OCI-LY3 (cell line): Measurements from ENCODE around the gene NR1D2.
"Not testable (repeated sequence)": the region's sequence is repeated elsewhere in the genome, so short reads cannot be mapped to it uniquely, and the experiment has no call there.

Experiments
- H2AFZ ChIP-seq: fragments of 200-600, 300-600 bp; shearing (Covaris generic); 2 replicates; pipeline ENCODE4 v1.6.0; 2014; ENCODE audit warnings: antibody characterized with exemption, low read depth, low read length
- H3K27ac ChIP-seq: fragments of 200-600, 300-600 bp; sonication (generic); 2 replicates; pipeline ENCODE4 v1.5.1; 2014; ENCODE audit warnings: mild to moderate bottlenecking, low read length, moderate library complexity, mixed read lengths
- H3K27me3 ChIP-seq: fragments of 200-600, 300-600 bp; sonication (generic); 2 replicates; pipeline ENCODE4 v1.6.1; 2014; ENCODE audit warnings: low read depth, low read length, mixed read lengths
- H3K36me3 ChIP-seq: fragments of 200-600, 300-600 bp; sonication (generic); replicated peaks from 2 replicates; pipeline ENCODE3; 2014; ENCODE audit warnings: low read depth, low read length, mixed read lengths
- H3K4me1 ChIP-seq: fragments of 300-600, 200-600 bp; sonication (generic); 2 replicates; pipeline ENCODE4 v1.6.1; 2014; ENCODE audit warnings: low read length, mixed read lengths
- H3K4me2 ChIP-seq: fragments of 200-600, 300-600 bp; sonication (generic); 2 replicates; pipeline ENCODE4 v1.6.1; 2014; ENCODE audit warnings: low read length, mixed read lengths
- H3K4me3 ChIP-seq: fragments of 300-600, 200-600 bp; sonication (generic); 2 replicates; pipeline ENCODE4 v1.5.1; 2014; ENCODE audit warnings: antibody characterized with exemption, mild to moderate bottlenecking, low read length, moderate library complexity
- H3K79me2 ChIP-seq: fragments of 300-600, 200-600 bp; shearing (Covaris generic); 2 replicates; pipeline ENCODE4 v1.6.1; 2014; ENCODE audit warnings: mild to moderate bottlenecking, low read length, mixed read lengths
- H3K9ac ChIP-seq: fragments of 300-600, 200-600 bp; shearing (Covaris generic); 2 replicates; pipeline ENCODE4 v1.6.0; 2014; ENCODE audit warnings: mild to moderate bottlenecking, low read length, moderate library complexity
- H3K9me3 ChIP-seq: fragments of 200-600, 300-600 bp; shearing (Covaris generic); 2 replicates; pipeline ENCODE4 v1.6.1; 2014; ENCODE audit warnings: low read length, mixed read lengths; ENCODE audit not compliant: insufficient read depth
- H4K20me1 ChIP-seq: fragments of 200-600, 300-600 bp; sonication (generic); 2 replicates; pipeline ENCODE4 v1.6.1; 2016; ENCODE audit warnings: low read length, mixed read lengths; ENCODE audit not compliant: insufficient read depth
- CTCF ChIP-seq: fragments of 200-600, 300-600 bp; sonication (generic); IDR thresholded peaks from 2 replicates; pipeline ENCODE4 v1.5.1; 2014; ENCODE audit warnings: antibody characterized with exemption, low read length, low read depth
- EZH2phosphoT487 ChIP-seq: fragments of 200-600 bp; shearing (Covaris generic); IDR thresholded peaks from 2 replicates; pipeline ENCODE4 v1.6.1; 2018; ENCODE audit warnings: antibody characterized with exemption, mixed run types, low read depth

NR1D2 gene

GRCh38 chr3:24019585-24019984, 74.5 kb downstream of the NR1D2 start:
- Histone ChIP-seq H3K27ac (no peak overlapping the region), H3K36me3 (no peaks in the 10 kb centered on the region), H3K9ac (no peak overlapping the region), H3K4me1 (no peaks in the 10 kb centered on the region), H3K4me3 (no peak overlapping the region), H3K27me3 (0 out of 2 replicates have a peak, but pooled peaks cover 2% of the 10 kb centered on the region), H3K79me2 (no peaks in the 10 kb centered on the region), H3K4me2 (no peak overlapping the region), H3K9me3 (no peaks in the 10 kb centered on the region), H4K20me1 (no peaks in the 10 kb centered on the region), H2AFZ (no peak overlapping the region)
- TF ChIP-seq EZH2phosphoT487 (no peak), CTCF (no peak)

- Histone ChIP-seq H3K9ac (no peak overlapping the region), H3K27me3 (0 out of 2 replicates have a peak, but pooled peaks cover 2% of the 10 kb centered on the region), H3K9me3 (no peaks in the 10 kb centered on the region), H3K36me3 (no peaks in the 10 kb centered on the region), H2AFZ (no peak overlapping the region), H3K27ac (no peak overlapping the region), H3K4me2 (no peak overlapping the region), H4K20me1 (no peaks in the 10 kb centered on the region), H3K79me2 (no peaks in the 10 kb centered on the region), H3K4me3 (no peak overlapping the region), H3K4me1 (no peaks in the 10 kb centered on the region)
- TF ChIP-seq CTCF (no peak), EZH2phosphoT487 (no peak)
Measured at GRCh38 chr3:24020036-24020691, 75.1 kb downstream of the NR1D2 start.

GRCh38 chr3:24023197-24023596, 78.1 kb downstream of the NR1D2 start:
- TF ChIP-seq CTCF = no peak
- TF ChIP-seq EZH2phosphoT487 = no peak
- Histone ChIP-seq H3K36me3 (no peaks in the 10 kb centered on the region), H3K27me3 (0 out of 2 replicates have a peak, but pooled peaks cover 2% of the 10 kb centered on the region), H3K27ac (no peak overlapping the region), H3K9ac (no peak overlapping the region), H3K4me2 (no peak overlapping the region), H3K9me3 (no peaks in the 10 kb centered on the region), H2AFZ (no peak overlapping the region), H3K4me1 (no peaks in the 10 kb centered on the region), H3K4me3 (no peak overlapping the region), H4K20me1 (no peaks in the 10 kb centered on the region), H3K79me2 (no peaks in the 10 kb centered on the region)

- H2AFZ ChIP-seq = no peak overlapping the region
- H3K27ac ChIP-seq = no peak overlapping the region
- H3K4me1 ChIP-seq = no peaks in the 10 kb centered on the region
- H3K4me3 ChIP-seq = no peak overlapping the region
- TF ChIP-seq EZH2phosphoT487 = no peak
- no peak for TF ChIP-seq CTCF
- no peak overlapping the region for H3K4me2 ChIP-seq
- no peaks in the 10 kb centered on the region for H3K36me3 ChIP-seq
- H3K79me2 ChIP-seq = no peaks in the 10 kb centered on the region
- 0 out of 2 replicates have a peak, but pooled peaks cover 2% of the 10 kb centered on the region for H3K27me3 ChIP-seq
- no peaks in the 10 kb centered on the region for H4K20me1 ChIP-seq
- no peaks in the 10 kb centered on the region for H3K9me3 ChIP-seq
- H3K9ac ChIP-seq = no peak overlapping the region
Measured at GRCh38 chr3:24025805-24026204, 80.7 kb downstream of the NR1D2 start.

- H3K79me2 ChIP-seq, H3K27me3 ChIP-seq, H3K9ac ChIP-seq, H3K4me1 ChIP-seq, H3K27ac ChIP-seq, H3K36me3 ChIP-seq, H3K9me3 ChIP-seq, H3K4me2 ChIP-seq, H2AFZ ChIP-seq, H4K20me1 ChIP-seq, H3K4me3 ChIP-seq: not testable (repeated sequence)
Measured at GRCh38 chr3:24026665-24027064, 81.6 kb downstream of the NR1D2 start.
